A673 (cell line): ENCODE measurements around the gene NRG3. TPM values are rescaled to one million over a fixed set of nuclear protein-coding genes. Genes with fewer than 3 reads are reported as not detected.

Experiments
- BruUV-seq: library from RNA; stranded (reverse); fragments of 400-500 nt; replicated peaks from 2 replicates; lab custom pipeline; 2021; lab: Mats Ljungman, UMichigan
- CTCF ChIA-PET: fragments of 300-600 bp; sonication (Branson Sonifier 250); formaldehyde crosslinking; loops from one replicate; lab custom pipeline; 2022; ENCODE audit warnings: antibody characterized with exemption; lab: Charles Lee
- POLR2A ChIA-PET: fragments of 300-600 bp; sonication (Branson Sonifier 250); formaldehyde crosslinking; loops from one replicate; lab custom pipeline; 2022; ENCODE audit warnings: antibody characterized with exemption; ENCODE audit not compliant: low non-redundant PET; lab: Charles Lee
- DNase-seq: peaks from one replicate; pipeline ENCODE4 v3.0.0-alpha.2; 2015; ENCODE audit warnings: low spot score
- H3K27ac ChIP-seq: fragments of 200-600 bp; sonication (generic); 2 replicates; pipeline ENCODE4 v1.5.1; 2016; ENCODE audit warnings: mixed run types, low read depth, mild to moderate bottlenecking, mixed read lengths, antibody characterized with exemption, low read length; ENCODE audit not compliant: poor library complexity, severe bottlenecking
- H3K27me3 ChIP-seq: fragments of 200-600 bp; sonication (generic); replicated peaks from 2 replicates; pipeline ENCODE4 v1.6.1; 2017; ENCODE audit warnings: mixed run types, low read depth, mild to moderate bottlenecking, mixed read lengths, antibody characterized with exemption, low read length; ENCODE audit not compliant: insufficient read depth, poor library complexity
- H3K36me3 ChIP-seq: fragments of 200-600 bp; sonication (generic); 2 replicates; pipeline ENCODE4 v1.6.1; 2016; ENCODE audit warnings: mixed run types, mild to moderate bottlenecking, mixed read lengths, antibody characterized with exemption, low read length; ENCODE audit not compliant: insufficient read depth, poor library complexity, severe bottlenecking
- H3K4me1 ChIP-seq: fragments of 200-600 bp; sonication (generic); 2 replicates; pipeline ENCODE4 v1.6.1; 2017; ENCODE audit warnings: mixed run types, mild to moderate bottlenecking, mixed read lengths, antibody characterized with exemption, low read length; ENCODE audit not compliant: insufficient read depth, poor library complexity, severe bottlenecking
- H3K4me3 ChIP-seq: fragments of 200-600 bp; sonication (generic); 2 replicates; pipeline ENCODE4 v1.5.1; 2016; ENCODE audit warnings: low read depth, mixed run types, mild to moderate bottlenecking, mixed read lengths, low read length; ENCODE audit not compliant: poor library complexity, severe bottlenecking
- H3K9me3 ChIP-seq: fragments of 200-600 bp; sonication (generic); 2 replicates; pipeline ENCODE4 v1.6.1; 2016; ENCODE audit warnings: mixed run types, low read depth, mild to moderate bottlenecking, mixed read lengths, antibody characterized with exemption, low read length; ENCODE audit not compliant: poor library complexity, severe bottlenecking
- CTCF ChIP-seq: fragments of 300-800, 200-600 bp; sonication (generic); conservative IDR thresholded peaks from 2 replicates; pipeline ENCODE4 v1.5.1; 2017; ENCODE audit warnings: low read depth, mild to moderate bottlenecking, antibody characterized with exemption, low read length, moderate library complexity, mixed read lengths
- EZH2 ChIP-seq: fragments of 200-600 bp; sonication (generic); IDR thresholded peaks from 2 replicates; pipeline ENCODE4 v1.6.1; 2017; ENCODE audit warnings: borderline replicate concordance, low read depth, mild to moderate bottlenecking, mixed read lengths, antibody characterized with exemption, low read length; ENCODE audit not compliant: poor library complexity, severe bottlenecking
- intact Hi-C: fragments of 100-400 bp; cut with micrococcal nuclease; formaldehyde crosslinking; loops from one replicate; pipeline ENCODE4 v1.10.0; 2022; ENCODE audit not compliant: unreplicated experiment
- total RNA-seq: library from RNA; stranded (reverse); gene quantifications from 2 replicates; pipeline ENCODE4 v1.2.3, GENCODE V29; 2021

NRG3 gene
- total RNA-seq, 1 experiment from 2014 or later, result not detected

DNA sequence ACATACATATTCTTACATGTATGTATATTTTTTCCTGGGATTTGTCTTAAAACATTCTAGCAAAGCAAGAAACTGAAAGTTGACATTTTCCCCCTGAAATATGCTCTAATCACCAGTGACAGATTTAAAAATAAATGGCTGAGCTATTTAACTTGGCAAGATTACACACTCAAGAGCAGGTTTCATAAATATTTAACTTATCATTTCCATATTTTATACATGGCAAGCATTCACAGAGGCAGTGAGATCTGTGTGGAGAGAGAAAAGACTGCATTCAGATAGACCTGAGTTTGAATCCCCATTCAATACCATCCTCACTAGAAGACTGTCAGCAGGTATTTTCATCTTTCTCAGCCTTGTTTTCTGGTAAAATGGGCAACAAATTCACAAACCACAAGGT lies 1043.0 kb downstream of the NRG3 start:
- intact Hi-C loops, result no loop called here
- CTCF ChIA-PET, result no interaction called here

DNA sequence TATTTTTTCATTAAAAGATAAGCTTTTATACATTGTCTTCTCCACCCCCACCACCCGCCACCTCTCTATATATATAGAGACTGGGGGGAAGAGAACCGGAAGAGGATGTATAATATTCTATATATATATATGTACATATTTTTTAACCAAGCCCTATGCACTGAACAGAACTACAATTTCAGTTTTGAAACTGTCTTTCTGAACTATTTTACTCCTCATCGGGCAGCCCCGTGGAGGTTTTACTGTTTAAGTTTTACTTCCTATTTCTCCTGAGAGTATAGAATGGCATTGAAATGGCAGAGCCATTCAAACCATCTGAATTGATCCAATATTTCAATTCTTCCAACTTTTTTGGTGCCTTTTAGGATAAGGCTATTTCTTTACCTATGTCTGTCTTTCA lies 1047.1 kb downstream of the NRG3 start:
- no peaks in the 10 kb centered on the region for H3K36me3 ChIP-seq
- BruUV-seq, result no TSS peak
- H3K4me1 ChIP-seq, result no peaks in the 10 kb centered on the region
- H3K27ac ChIP-seq, result no peak overlapping the region
- intact Hi-C loops, result no loop called here
- no peak overlapping the region for H3K4me3 ChIP-seq
- H3K9me3 ChIP-seq, result peaks cover 5% of the 10 kb centered on the region
- ChIA-PET CTCF (no interaction called here), POLR2A (no interaction called here)
- no peaks in the 10 kb centered on the region for H3K27me3 ChIP-seq
- TF ChIP-seq CTCF, result no peak
- no peak for TF ChIP-seq EZH2
- no peak for DNase-seq

More for the DNA sequence above, 1043.0 kb downstream of the NRG3 start:
- Histone ChIP-seq H3K4me1 (no peaks in the 10 kb centered on the region), H3K27ac (no peak overlapping the region), H3K4me3 (no peak overlapping the region), H3K36me3 (no peaks in the 10 kb centered on the region), H3K27me3 (no peaks in the 10 kb centered on the region), H3K9me3 (peaks cover 18% of the 10 kb centered on the region)
- POLR2A ChIA-PET, result no interaction called here
- DNase-seq, result no peak
- no TSS peak for BruUV-seq
- TF ChIP-seq EZH2 (no peak), CTCF (no peak)

DNA sequence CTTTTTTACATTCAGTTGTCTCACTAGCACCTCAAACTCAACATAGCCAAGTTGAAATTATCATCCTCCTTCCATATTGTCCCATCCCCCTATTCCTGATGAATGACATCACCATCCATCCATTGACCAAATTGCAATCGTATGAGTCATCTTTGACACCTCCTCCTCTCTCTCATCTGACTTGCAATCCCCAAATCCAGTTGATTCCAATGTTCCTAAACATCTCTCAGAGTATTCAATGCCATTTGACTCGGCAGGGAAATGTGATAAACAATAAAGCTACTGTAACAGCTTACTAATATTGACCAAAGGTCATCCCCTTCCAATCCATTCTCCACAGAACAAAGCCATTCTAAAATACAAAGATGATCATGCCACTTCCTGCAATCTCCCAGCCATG lies 1047.8 kb downstream of the NRG3 start:
- no peak overlapping the region for H3K4me3 ChIP-seq
- POLR2A ChIA-PET, result no interaction called here
- intact Hi-C loops, result no loop called here
- TF ChIP-seq CTCF (no peak), EZH2 (no peak)
- peaks cover 5% of the 10 kb centered on the region for H3K9me3 ChIP-seq
- no peaks in the 10 kb centered on the region for H3K4me1 ChIP-seq
- H3K27me3 ChIP-seq, result no peaks in the 10 kb centered on the region
- no peak for DNase-seq
- H3K27ac ChIP-seq, result no peak overlapping the region
- CTCF ChIA-PET, result no interaction called here
- H3K36me3 ChIP-seq, result no peaks in the 10 kb centered on the region
- BruUV-seq, result no TSS peak
